GM12878 (cell line): ENCODE results near the gene DUS1L. TPM values are rescaled to one million over a fixed set of nuclear protein-coding genes. Genes with fewer than 3 reads are reported as not detected.

ENCODE experiments used
- ATAC-seq: fragments of 200-7000 bp; cut with Tn5 transposase; 3 replicates; pipeline ENCODE4 v1.9.1; 2020; ENCODE audit warnings: mild to moderate bottlenecking, moderate library complexity
- BruUV-seq: library from RNA; stranded (reverse); fragments of 400-500 nt; replicated peaks from 2 replicates; lab custom pipeline; 2021; lab: Mats Ljungman, UMichigan
- CTCF ChIA-PET: fragments of 300-600 bp; sonication (Branson Sonifier 250); formaldehyde crosslinking; extraction: SDS; loops from one replicate; lab custom pipeline; 2021; ENCODE audit warnings: inconsistent platforms; lab: Yijun Ruan, JAX
- POLR2A ChIA-PET: fragments of 350-600 bp; formaldehyde crosslinking; extraction: SDS; loops from one replicate; lab custom pipeline; 2021; ENCODE audit warnings: inconsistent platforms; lab: Charles Lee
- RAD21 ChIA-PET: fragments of 300-600 bp; sonication (Branson Sonifier 250); formaldehyde crosslinking; loops from one replicate; lab custom pipeline; 2023; ENCODE audit warnings: antibody characterized with exemption; ENCODE audit not compliant: unreplicated experiment; lab: Charles Lee
- SMC1A ChIA-PET: fragments of 300-600 bp; sonication (Branson Sonifier 250); formaldehyde crosslinking; loops from one replicate; lab custom pipeline; 2023; ENCODE audit not compliant: unreplicated experiment, uncharacterized antibody; lab: Charles Lee
- DNase-seq: peaks from one replicate; pipeline ENCODE4 v3.0.0-alpha.2; 2011; ENCODE audit warnings: low read depth, low spot score
- FAIRE-seq: peaks from 3 replicates; lab custom pipeline; 2011; peaks lifted over from hg19 to GRCh38; lab: Jason Lieb, UNC
- H2AFZ ChIP-seq: 2 replicates; pipeline ENCODE4 v1.6.0; 2011; ENCODE audit warnings: low read depth, low read length, control low read depth; ENCODE audit not compliant: control insufficient read depth
- H3K27ac ChIP-seq: 2 replicates; pipeline ENCODE4 v1.5.1; 2011; ENCODE audit warnings: control low read depth; ENCODE audit not compliant: control insufficient read depth, insufficient read depth
- H3K27me3 ChIP-seq, 2 experiments: replicated peaks in 1 of 2; 2 replicates each; pipeline versions ENCODE4 v1.6.0 to v1.6.1; 2011; ENCODE audit warnings: low read length in 1 of 2; ENCODE audit not compliant: control insufficient read depth in 2 of 2, insufficient read depth in 2 of 2
- H3K36me3 ChIP-seq, 2 experiments: 2 replicates each; pipeline ENCODE4 v1.5.1; 2011; ENCODE audit warnings: low read length in 1 of 2; ENCODE audit not compliant: control insufficient read depth in 2 of 2, insufficient read depth in 2 of 2
- H3K4me1 ChIP-seq: 2 replicates; pipeline ENCODE4 v1.6.1; 2011; ENCODE audit warnings: mild to moderate bottlenecking, low read length, moderate library complexity, mixed read lengths; ENCODE audit not compliant: control insufficient read depth, insufficient read depth
- H3K4me2 ChIP-seq: 2 replicates; pipeline ENCODE4 v1.6.0; 2011; ENCODE audit warnings: control low read depth; ENCODE audit not compliant: control insufficient read depth, insufficient read depth
- H3K4me3 ChIP-seq: fragments of 200-600 bp; sonication (generic); 2 replicates; pipeline ENCODE4 v1.5.1; 2016
- H3K79me2 ChIP-seq: 2 replicates; pipeline ENCODE4 v1.6.0; 2011; ENCODE audit warnings: low read length; ENCODE audit not compliant: control insufficient read depth, insufficient read depth
- H3K9ac ChIP-seq: 2 replicates; pipeline ENCODE4 v1.8.0; 2011; ENCODE audit warnings: low read length, control low read depth, mixed read lengths; ENCODE audit not compliant: control insufficient read depth, insufficient read depth
- H3K9me3 ChIP-seq: replicated peaks from 3 replicates; pipeline ENCODE4 v1.5.1; 2011; ENCODE audit warnings: mild to moderate bottlenecking, low read length; ENCODE audit not compliant: control insufficient read depth, insufficient read depth
- H4K20me1 ChIP-seq: 2 replicates; pipeline ENCODE4 v1.6.0; 2011; ENCODE audit not compliant: control insufficient read depth, insufficient read depth
- LARP7 ChIP-seq: fragments of 450-650 bp; IDR thresholded peaks from 2 replicates; pipeline ENCODE4 v1.6.1; 2017; ENCODE audit warnings: mild to moderate bottlenecking
- MYC ChIP-seq: IDR thresholded peaks from 2 replicates; pipeline ENCODE4 v1.6.1; 2011; ENCODE audit warnings: mild to moderate bottlenecking, low read length, moderate library complexity, inconsistent platforms; ENCODE audit not compliant: insufficient read depth, insufficient replicate concordance, insufficient read length, severe bottlenecking
- SPI1 ChIP-seq: IDR thresholded peaks from 2 replicates; pipeline ENCODE4 v1.6.1; 2011; ENCODE audit warnings: low read depth, mild to moderate bottlenecking, low read length, moderate library complexity, borderline replicate concordance; ENCODE audit not compliant: insufficient read depth
- WGBS: methylation state at CpG from one replicate; pipeline ENCODE4 v1.1.6; 2016; ENCODE audit warnings: low lambda C conversion rate; ENCODE audit not compliant: insufficient replicate concordance, insufficient coverage; ENCODE audit errors: missing lambda C conversion rate; 5-methylcytosine and 5-hydroxymethylcytosine counted together
- in situ Hi-C: fragments of 300-500 bp; cut with MboI; formaldehyde crosslinking; loops from 9 replicates; pipeline ENCODE4 v1.14.3; 2018; ENCODE audit warnings: mixed read lengths
- intact Hi-C: fragments of 100-400 bp; cut with micrococcal nuclease; formaldehyde crosslinking; loops from one replicate; pipeline ENCODE4 v1.14.2; 2022; ENCODE audit not compliant: unreplicated experiment
- polyA plus RNA-seq, 11 experiments: library from polyadenylated mRNA; depleted of rRNA in 4 of 11; unstranded in 6 of 11; stranded (reverse) in 5 of 11; fragments of >200 nt; fragmentation: Nextera tagmentation in 4 of 11; fragmentation: Illumina TruSeq in 1 of 11; extraction: Ambion mirVana in 4 of 11; extraction: Trizol in 1 of 11; gene quantifications; 1 replicate in 1 of 11; 2 replicates in 10 of 11; pipeline versions ENCODE4 v1.2.1 to v1.2.3, GENCODE V29; 2011 to 2016; ENCODE audit warnings: inconsistent platforms in 2 of 11, missing spikeins in 2 of 11, low read depth in 1 of 11
- total RNA-seq, 4 experiments: library from RNA; depleted of rRNA in 3 of 4; stranded (reverse); fragments of >200 nt in 3 of 4; fragmentation: Illumina TruSeq in 1 of 4; extraction: Trizol in 1 of 4; gene quantifications; 2 replicates each; pipeline versions ENCODE4 v1.2.1 to v1.2.3, GENCODE V29; 2013 to 2021
- TF ChIP-seq, protein P1 (sequence below): fragments of 450-650 bp; IDR thresholded peaks from 2 replicates; pipeline ENCODE4 v1.6.1; 2018; ENCODE audit warnings: borderline replicate concordance, mild to moderate bottlenecking; ENCODE audit not compliant: partially characterized antibody
- TF ChIP-seq, protein P2 (sequence below): fragments of 450-650 bp; IDR thresholded peaks from 2 replicates; pipeline ENCODE4 v1.6.1; 2017; ENCODE audit warnings: mild to moderate bottlenecking

Gene DUS1L
- total and polyA plus RNA-seq, 10 of the 15 experiments (the other 5 are each of a cell fraction or from before 2014, with no cell fraction given), result 6.1 to 157 (median 44.5) TPM

DNA sequence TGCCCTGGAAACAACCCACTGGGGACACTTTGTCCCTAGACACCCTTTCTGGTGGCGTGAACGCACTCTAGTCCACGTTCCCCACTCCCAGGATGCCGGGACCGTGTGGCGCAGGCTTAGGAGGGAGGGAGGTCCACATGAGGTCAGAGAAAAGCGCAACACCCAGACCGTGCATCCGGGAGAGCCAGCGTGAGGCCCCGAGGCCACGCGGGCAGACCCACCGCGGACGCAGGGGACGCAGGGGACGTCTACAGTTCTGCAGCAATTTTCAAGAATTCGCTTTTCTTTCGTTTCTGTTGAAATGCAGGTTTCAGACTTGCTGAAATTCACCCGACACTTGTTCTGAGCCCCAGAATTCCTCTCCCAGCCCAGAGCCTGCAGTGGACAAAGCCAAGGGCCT is 18.7 kb downstream of the DUS1L start:
- TF ChIP-seq MYC (no peak), SPI1 (no peak), LARP7 (no peak)
- TF ChIP-seq, protein P1, sequence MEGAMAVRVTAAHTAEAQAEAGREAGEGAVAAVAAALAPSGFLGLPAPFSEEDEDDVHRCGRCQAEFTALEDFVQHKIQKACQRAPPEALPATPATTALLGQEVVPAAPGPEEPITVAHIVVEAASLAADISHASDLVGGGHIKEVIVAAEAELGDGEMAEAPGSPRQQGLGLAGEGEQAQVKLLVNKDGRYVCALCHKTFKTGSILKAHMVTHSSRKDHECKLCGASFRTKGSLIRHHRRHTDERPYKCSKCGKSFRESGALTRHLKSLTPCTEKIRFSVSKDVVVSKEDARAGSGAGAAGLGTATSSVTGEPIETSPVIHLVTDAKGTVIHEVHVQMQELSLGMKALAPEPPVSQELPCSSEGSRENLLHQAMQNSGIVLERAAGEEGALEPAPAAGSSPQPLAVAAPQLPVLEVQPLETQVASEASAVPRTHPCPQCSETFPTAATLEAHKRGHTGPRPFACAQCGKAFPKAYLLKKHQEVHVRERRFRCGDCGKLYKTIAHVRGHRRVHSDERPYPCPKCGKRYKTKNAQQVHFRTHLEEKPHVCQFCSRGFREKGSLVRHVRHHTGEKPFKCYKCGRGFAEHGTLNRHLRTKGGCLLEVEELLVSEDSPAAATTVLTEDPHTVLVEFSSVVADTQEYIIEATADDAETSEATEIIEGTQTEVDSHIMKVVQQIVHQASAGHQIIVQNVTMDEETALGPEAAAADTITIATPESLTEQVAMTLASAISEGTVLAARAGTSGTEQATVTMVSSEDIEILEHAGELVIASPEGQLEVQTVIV, result no peak
- TF ChIP-seq, protein P2, sequence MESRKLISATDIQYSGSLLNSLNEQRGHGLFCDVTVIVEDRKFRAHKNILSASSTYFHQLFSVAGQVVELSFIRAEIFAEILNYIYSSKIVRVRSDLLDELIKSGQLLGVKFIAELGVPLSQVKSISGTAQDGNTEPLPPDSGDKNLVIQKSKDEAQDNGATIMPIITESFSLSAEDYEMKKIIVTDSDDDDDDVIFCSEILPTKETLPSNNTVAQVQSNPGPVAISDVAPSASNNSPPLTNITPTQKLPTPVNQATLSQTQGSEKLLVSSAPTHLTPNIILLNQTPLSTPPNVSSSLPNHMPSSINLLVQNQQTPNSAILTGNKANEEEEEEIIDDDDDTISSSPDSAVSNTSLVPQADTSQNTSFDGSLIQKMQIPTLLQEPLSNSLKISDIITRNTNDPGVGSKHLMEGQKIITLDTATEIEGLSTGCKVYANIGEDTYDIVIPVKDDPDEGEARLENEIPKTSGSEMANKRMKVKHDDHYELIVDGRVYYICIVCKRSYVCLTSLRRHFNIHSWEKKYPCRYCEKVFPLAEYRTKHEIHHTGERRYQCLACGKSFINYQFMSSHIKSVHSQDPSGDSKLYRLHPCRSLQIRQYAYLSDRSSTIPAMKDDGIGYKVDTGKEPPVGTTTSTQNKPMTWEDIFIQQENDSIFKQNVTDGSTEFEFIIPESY, result no peak
- ChIA-PET POLR2A (no interaction called here), SMC1A (no interaction called here), CTCF (no interaction called here), RAD21 (no interaction called here)
- Histone ChIP-seq H3K9ac (no peak overlapping the region), H3K27me3 (no peaks in the 10 kb centered on the region), H3K4me1 (no peaks in the 10 kb centered on the region), H3K4me2 (no peak overlapping the region), H3K27ac (no peak overlapping the region), H3K36me3 (no peaks in the 10 kb centered on the region), H3K79me2 (no peaks in the 10 kb centered on the region; the same call in 1 of the 2 replicates), H3K4me3 (no peak overlapping the region), H2AFZ (no peak overlapping the region), H3K9me3 (no peaks in the 10 kb centered on the region), H4K20me1 (no peaks in the 10 kb centered on the region)
- ATAC-seq (no peak), DNase-seq (no peak), FAIRE-seq (no peak)
- intact Hi-C loops, result no loop called here
- WGBS, result 94% methylated on average over 20 of the region's 21 CpGs
- in situ Hi-C loops, result no loop called here
- BruUV-seq, result no TSS peak
